GM18520 (cell line): Measurements from ENCODE around the gene PRMT3.
"Not testable (repeated sequence)": the region's sequence is repeated elsewhere in the genome, so short reads cannot be mapped to it uniquely, and the experiment has no call there.

Source experiments
- ATAC-seq: cut with Tn5 transposase; IDR thresholded peaks from one replicate; pipeline ENCODE4 v1.9.1; 2021; ENCODE audit not compliant: unreplicated experiment

The PRMT3 gene

GRCh38 chr11:20387261-20388095 is at the start of gene PRMT3:
Gene PRMT3 (plus strand): TSS chr11:20387716. CDS start chr11:20387747, 31 bp downstream.
- ATAC-seq = peak; percentile 81

DNA sequence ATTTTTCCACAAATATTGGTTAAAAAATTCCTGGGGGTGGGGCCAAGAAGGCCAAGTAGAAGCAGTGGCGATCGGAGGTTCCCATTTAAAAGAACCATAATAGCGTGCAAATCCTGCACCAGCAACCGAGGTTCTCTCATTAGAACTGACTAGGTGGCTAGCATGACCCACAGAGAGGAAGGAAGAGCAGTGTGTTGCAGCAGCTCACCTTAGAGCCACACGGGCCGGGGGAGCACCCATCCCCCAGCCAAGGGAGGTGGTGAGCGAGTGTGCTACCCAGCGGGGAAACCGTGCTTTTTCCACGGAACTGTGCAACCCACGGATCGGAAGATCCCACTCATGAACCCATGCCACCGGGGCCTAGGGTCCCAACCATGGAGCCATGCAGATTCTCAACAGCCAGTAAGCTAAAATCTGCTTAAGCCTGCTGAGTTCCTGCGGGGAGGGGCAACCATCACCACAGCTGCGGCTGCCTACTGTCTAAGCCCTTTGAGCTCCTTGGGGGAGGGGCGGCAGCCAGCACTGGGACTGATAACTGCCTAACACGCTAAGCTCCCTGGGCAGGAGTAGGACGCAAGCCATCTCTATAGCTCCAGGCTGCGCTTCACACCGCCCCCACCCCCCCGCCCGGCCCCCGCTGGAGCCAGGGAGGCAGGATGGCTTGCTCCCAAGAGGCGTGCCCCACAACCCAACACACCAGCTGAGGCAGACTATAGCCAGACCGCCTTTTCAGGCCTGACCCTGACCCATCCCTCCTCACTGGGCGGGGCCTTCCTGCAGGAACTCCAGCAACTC is 45.0 kb upstream of the PRMT3 start:
- ATAC-seq = no peak

- no peak for ATAC-seq
Measured at GRCh38 chr11:20351136-20351535, 36.4 kb upstream of the PRMT3 start.

DNA sequence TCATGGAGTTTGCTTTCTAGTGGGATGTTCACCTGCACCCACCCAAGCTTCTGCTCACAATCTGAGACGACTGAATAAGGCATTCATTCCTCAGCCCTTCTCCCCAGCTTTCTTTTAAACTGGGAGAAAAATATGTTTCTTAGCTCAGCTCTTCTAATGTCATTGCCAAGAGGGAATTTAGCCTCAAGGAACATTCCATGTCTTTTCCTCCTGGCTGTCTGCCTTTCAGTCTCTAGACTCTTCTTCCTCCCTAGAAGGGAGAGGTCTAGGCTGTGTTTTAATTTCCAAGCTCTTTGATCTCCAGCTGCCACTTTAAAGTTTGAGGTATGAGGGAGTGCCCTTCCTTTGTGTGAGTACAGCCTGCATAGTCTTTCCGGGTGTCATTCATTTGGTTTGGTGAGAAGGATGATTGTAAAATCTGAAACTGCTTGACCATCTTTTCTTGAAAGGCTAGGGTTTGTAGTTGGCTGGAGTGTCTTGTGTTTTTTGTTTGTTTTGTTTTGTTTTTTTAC is 35.7 kb upstream of the PRMT3 start:
- no peak for ATAC-seq

DNA sequence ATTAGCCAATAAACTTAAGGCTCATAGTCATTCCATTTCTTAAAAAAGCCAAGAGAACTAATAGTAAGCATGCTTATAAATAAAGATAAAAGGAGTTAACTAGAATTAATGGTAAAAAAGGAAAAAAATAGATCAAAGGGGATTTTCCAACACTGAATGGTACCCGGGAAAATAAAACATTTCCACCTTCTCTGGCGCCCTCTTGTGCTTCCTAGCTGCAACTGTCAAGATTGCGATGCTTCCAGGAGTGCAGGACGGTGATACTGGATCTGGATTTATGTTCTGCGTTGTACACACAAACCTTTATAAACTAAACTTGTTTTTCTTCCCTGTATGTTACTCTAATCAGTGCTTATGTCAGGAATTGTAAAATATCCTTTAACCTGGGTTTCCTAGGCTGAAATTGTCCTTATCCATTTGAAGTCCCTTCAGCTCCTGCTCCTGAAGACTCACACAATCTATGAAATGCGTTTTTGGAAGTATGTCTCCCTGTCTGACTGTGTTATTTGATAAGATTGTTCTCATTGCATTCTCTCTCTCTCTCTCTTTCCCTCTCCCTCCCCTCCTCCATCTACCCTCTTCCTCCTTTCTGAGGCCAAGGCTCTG is 33.6 kb upstream of the PRMT3 start:
- ATAC-seq = no peak

DNA sequence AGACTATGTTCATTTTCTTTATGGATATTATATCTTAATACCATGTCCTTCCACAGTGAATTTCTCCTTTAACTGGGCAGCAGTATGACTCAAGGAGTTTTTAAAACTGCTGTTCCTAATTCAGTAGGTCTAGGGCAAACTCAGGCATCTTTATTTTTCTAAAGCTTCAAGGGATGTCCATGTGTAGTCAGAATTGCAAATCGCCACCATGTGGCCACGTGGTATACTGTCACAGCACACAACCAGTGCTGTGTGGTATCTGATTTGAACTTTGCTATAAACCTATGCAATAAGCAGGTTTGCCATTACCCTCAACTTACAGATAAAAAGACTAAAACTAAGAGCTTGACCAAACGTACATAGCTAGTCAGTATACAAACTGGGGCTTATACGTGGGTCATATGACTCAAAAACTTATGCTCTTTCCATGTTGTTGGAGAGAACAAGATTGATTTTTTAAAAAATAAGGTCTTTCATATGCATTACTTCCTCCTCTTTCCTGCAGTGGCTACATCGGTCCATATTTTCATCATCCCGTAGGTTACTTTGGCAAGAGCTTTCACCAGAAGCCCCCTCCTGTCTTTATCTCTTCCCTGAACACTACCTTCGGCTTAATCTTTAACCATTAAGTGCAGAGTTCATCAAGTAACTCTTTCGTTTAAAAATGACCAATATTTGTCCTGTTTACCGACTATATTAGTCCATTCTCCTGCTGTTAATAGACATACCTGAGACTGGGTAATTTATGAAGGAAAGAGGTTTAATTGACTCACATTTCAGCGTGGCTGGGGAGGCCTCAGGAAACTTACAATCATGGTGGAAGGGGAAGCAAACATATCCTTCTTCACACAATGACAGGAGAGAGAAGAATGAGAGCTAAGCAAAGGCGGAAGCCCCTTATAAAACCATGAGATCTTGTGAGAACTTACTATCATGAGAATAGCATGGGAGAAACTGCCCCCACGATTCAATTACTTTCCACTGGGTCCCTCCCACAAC is 32.0 kb upstream of the PRMT3 start:
- peak; percentile 69 for ATAC-seq

GRCh38 chr11:20357150-20357549 is 30.4 kb upstream of the PRMT3 start:
- no peak for ATAC-seq

DNA sequence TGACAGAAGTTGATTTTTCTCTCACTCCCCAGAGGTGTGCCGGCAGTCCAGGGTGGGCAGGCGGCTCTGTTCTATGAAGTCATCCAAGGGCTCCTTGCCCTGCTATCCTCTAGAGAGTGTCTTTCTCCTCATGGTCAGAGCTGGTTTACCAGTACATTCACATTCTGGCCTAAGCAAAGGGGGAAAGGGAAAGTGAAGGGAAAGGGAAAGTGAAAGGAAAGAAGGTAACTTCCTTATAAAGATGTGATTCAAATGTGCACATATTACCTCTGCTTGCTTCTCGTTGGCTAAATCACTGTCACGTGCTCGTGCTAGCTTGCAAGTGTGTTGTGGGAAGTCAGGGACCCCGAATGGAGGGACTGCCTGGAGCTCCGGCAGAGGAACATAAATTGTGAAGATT is 26.9 kb upstream of the PRMT3 start:
- no peak for ATAC-seq

- no peak for ATAC-seq
Measured at GRCh38 chr11:20362481-20362880, 25.0 kb upstream of the PRMT3 start.

- ATAC-seq = no peak
Measured at GRCh38 chr11:20363149-20363499, 24.4 kb upstream of the PRMT3 start.

GRCh38 chr11:20363500-20364340 is 23.8 kb upstream of the PRMT3 start, which contains the start of gene HTATIP2:
Gene HTATIP2 (plus strand): TSS chr11:20363714. CDS start chr11:20364238, 524 bp downstream.
- ATAC-seq = peak; percentile 90

GRCh38 chr11:20364341-20364792 is 23.1 kb upstream of the PRMT3 start:
- ATAC-seq = no peak

- not testable (repeated sequence) for ATAC-seq
Measured at GRCh38 chr11:20365465-20365864, 22.1 kb upstream of the PRMT3 start.

- no peak for ATAC-seq
Measured at GRCh38 chr11:20367313-20367948, 20.1 kb upstream of the PRMT3 start.

DNA sequence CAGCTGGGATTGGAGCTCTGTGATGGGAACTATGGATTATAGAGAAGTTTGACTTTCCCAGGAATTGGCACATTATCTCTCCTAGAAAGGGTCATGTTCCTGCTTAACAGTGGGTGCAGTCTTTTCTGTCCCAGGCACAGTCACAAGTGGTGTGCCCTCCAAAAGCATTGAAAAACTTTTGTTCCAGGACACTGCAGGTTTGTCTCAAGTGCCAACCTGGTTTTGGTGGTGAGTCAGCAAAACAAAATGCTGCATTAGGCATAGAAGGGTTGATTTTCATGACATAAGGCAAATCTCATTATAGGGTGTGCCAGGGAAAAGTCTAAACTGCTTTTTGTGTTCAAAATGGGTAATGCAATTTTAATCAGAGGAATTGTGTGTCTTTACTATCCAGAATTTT is 19.1 kb upstream of the PRMT3 start:
- no peak for ATAC-seq

DNA sequence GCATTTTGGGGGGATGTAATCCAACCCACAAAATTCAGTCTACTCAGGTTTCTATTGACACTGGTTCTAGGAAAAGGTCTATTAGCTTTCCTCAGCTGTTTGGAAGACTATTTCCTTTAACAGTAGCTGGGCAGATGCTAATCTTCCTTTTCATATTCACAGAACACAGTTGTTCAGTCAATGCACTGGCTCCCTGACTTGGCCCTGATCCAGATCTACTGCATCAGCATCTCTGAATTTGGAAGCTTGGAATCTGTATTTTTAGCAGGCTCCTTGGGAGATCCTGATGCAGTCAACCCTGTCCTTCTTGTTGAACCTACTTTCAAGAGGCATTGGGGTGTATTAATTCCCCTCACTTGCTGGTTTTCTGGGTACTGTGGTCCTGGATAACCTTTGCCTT is 17.7 kb upstream of the PRMT3 start:
- no peak for ATAC-seq

- ATAC-seq = no peak
Measured at GRCh38 chr11:20372081-20372626, 15.4 kb upstream of the PRMT3 start.

GRCh38 chr11:20373147-20373546 is 14.4 kb upstream of the PRMT3 start:
- no peak for ATAC-seq
